ENCODE measurements around the gene AMY1B.
"Not testable (repeated sequence)": the region's sequence is repeated elsewhere in the genome, so short reads cannot be mapped to it uniquely, and the experiment has no call there.

Gene AMY1B

GRCh38 chr1:103696110-103696509 is at the start of gene AMY1B:
AMY1B (minus strand) TSS chr1:103696210; CDS start chr1:103695639, 571 bp downstream.
- not testable (repeated sequence) for DNase-seq

- not testable (repeated sequence) for DNase-seq
These were observed 49.0 kb upstream of the AMY1B start for GRCh38 chr1:103745040-103745439.

GRCh38 chr1:103744449-103744848 is 48.4 kb upstream of the AMY1B start:
- DNase-seq: not testable (repeated sequence)

GRCh38 chr1:103738031-103738430 is 42.0 kb upstream of the AMY1B start:
- DNase-seq: not testable (repeated sequence)

- DNase-seq: not testable (repeated sequence)
These were observed 39.3 kb upstream of the AMY1B start for GRCh38 chr1:103735334-103735733.

GRCh38 chr1:103721473-103721872 is 25.5 kb upstream of the AMY1B start:
- not testable (repeated sequence) for DNase-seq

- DNase-seq: not testable (repeated sequence)
These were observed 21.4 kb upstream of the AMY1B start for GRCh38 chr1:103717404-103717803.

GRCh38 chr1:103710381-103710780 is 14.4 kb upstream of the AMY1B start:
- not testable (repeated sequence) for DNase-seq

GRCh38 chr1:103707670-103708069 is 11.7 kb upstream of the AMY1B start:
- not testable (repeated sequence) for DNase-seq

GRCh38 chr1:103701256-103701655 is 5.2 kb upstream of the AMY1B start:
- DNase-seq: not testable (repeated sequence)

GRCh38 chr1:103700669-103701068 is 4.7 kb upstream of the AMY1B start:
- DNase-seq: not testable (repeated sequence)

GRCh38 chr1:103697430-103697829 is 1.4 kb upstream of the AMY1B start:
- not testable (repeated sequence) for DNase-seq

GRCh38 chr1:103676335-103676734 is 19.7 kb downstream of the AMY1B start:
- DNase-seq: not testable (repeated sequence)

GRCh38 chr1:103655460-103655859 is 40.5 kb downstream of the AMY1B start, which contains the start of gene AMY1A:
AMY1A (plus strand) TSS chr1:103655760; CDS start chr1:103656331, 571 bp downstream.
- DNase-seq: not testable (repeated sequence)

GRCh38 chr1:103654133-103654532 is 41.9 kb downstream of the AMY1B start:
- DNase-seq: not testable (repeated sequence)

GRCh38 chr1:103650889-103651288 is 45.1 kb downstream of the AMY1B start:
- not testable (repeated sequence) for DNase-seq

GRCh38 chr1:103650305-103650704 is 45.7 kb downstream of the AMY1B start:
- not testable (repeated sequence) for DNase-seq

- DNase-seq: not testable (repeated sequence)
These were observed 52.1 kb downstream of the AMY1B start for GRCh38 chr1:103643908-103644307.

- DNase-seq: not testable (repeated sequence)
These were observed 54.8 kb downstream of the AMY1B start for GRCh38 chr1:103641194-103641593.
